ENCODE results near the gene AKR7A3.

AKR7A3 gene

DNA sequence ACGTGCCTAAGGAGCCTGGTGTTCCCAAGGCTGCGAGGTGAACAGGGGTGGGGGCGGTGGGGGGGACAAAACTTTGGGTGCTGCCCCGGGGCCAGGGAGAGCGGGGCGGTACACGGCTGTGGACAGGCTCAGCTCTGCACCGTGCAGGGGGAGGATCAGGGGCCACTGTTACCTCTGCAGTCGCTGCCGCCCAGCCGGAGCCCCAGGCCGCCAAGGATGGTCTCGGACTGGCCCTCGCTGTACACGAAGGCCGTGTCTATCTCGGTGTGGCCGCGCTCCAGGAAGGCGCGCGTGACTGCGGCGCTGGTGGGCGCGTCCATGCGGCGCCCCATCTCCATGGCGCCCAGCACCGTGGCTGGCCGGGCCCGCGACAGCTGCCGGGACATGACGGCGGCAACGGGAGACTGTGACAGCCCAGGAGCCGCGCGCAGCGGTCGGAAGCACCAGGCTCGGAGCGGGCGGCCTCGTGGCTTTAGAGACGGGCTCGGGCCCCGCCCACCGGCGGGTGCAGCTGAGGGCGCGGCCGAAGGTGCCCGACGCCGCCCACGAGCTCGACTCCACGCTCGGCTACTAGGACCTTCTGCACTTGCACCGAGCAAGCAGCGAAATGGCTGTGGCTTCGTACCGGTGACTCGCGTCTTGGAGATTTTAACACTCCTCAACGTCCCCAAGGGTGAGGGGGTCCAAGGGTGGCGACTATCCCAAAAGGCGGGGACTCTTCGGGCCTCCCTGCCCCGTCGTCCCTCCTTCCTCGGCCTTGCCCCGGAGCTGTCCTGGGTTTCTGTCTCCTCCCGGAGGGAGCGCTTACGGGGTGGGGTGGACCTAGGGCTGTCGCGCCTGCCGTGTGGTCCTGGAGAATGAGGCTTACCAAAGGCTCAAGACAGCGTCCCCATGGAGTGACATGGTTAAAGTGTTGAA lies at the start of gene AKR7A3:
Gene AKR7A3 (minus strand): TSS at position 447 of the 918 bp plus-strand sequence. CDS start 61 bp downstream, at position 386.
- DNase-seq = peak; percentile 56

DNA sequence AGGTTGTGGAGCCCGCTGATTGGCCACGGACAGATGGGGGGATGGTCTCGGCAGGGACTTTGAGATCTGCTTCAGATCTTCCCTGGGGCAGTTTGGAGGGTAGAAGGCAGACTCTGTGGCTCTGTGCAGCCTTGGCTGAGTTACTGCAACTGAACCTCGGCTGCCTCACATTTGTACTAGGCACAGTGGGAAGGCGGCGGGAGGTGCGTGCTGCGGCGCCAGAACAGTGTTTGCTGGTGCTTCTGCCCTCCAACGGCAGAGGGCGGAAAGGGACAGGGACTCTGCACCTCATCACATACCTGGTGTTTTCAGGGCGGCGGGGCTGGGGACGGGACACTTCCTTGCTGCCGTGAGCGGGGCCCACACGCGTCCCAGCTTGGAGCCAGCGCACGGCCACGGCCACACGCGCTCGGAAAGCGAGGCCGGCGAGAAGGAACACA lies 49.8 kb upstream of the AKR7A3 start:
- no peak for DNase-seq

DNA sequence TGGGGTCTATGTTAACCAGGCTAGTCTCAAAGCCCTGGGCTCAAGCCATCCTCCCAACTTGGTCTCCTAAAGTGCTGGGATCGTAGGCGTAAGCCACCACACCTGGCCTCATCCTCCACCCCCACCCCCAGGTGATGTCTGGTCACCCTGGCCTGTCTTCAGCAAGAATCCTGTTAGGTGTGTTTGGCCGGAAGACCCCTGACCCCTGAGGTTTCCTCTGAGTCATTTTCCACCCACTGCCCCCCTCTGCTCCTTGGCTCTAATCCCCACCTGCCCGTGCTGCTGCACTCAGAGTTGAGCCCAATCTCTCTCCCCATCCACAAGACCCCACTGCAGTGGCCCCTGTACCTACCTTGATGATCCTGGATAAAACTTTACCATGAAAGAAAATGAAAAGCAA lies 48.7 kb upstream of the AKR7A3 start:
- DNase-seq = no peak

DNA sequence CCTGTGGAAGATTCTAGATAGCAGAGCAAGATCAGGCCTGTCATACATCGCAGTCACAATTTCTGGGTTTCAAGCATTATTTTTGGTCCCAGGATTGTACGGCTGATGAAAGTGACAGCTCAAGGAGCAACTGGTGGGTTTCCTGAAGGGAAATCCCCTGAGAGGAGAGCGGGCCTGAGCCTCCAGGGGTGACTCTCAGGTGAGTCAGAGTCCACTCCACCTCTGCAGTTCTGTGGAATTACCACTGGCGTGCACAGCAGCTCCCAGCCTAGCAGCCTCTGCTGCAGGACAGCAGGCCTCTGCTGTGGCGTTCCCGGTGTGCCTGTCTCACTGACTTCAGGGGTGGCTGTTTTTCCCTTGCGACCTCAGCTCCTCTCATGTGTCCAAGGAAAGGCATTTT lies 48.0 kb upstream of the AKR7A3 start:
- DNase-seq = no peak

GRCh38 chr1:19333587-19334354 lies 45.2 kb upstream of the AKR7A3 start:
- DNase-seq = no peak

DNA sequence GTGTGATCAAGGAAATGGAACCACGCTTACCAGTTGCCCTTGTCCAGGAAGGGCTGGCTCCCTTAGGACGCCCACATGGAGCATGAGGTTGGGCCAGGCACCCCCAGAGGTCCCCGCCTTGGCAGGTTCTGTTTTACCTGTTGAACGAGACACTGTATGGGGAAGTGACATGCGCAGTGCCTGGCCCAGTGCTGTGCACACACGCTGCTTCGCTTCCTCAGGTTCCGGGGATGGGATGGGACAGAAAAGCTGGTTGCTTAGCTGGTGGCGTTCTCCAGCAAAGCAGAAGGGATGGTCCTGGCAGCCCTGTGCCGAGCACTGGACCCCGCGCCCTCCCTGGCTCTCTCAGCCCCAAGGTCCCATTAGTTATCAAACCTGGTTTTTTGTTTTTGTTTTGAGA lies 44.3 kb upstream of the AKR7A3 start:
- no peak for DNase-seq

- DNase-seq = no peak
Observed at GRCh38 chr1:19331262-19331878, 42.8 kb upstream of the AKR7A3 start.

GRCh38 chr1:19330449-19331135 lies 42.0 kb upstream of the AKR7A3 start:
- DNase-seq = no peak

GRCh38 chr1:19329611-19330010 lies 41.0 kb upstream of the AKR7A3 start:
- DNase-seq = no peak

- no peak for DNase-seq
Observed at GRCh38 chr1:19329188-19329587, 40.6 kb upstream of the AKR7A3 start.

DNA sequence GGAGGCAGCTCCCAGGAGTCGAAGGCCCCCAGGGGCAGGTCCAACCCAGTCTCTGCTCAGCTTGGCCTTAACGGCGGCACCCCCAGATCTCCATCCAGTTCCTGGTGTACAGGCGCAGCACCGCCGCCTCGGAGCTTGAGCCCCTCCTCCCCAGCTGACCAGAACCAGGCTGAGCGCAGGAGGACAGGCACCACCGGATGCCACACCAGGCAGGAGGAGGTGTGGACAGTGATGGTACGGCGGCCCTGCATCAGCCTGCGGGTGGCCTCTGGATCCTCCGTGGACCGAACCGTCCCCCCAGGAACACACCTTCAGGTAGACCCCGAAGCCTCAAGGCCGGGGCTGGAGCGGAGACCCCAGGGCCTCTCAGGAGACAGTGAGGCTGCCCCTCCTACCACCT lies 39.9 kb upstream of the AKR7A3 start:
- DNase-seq = no peak

DNA sequence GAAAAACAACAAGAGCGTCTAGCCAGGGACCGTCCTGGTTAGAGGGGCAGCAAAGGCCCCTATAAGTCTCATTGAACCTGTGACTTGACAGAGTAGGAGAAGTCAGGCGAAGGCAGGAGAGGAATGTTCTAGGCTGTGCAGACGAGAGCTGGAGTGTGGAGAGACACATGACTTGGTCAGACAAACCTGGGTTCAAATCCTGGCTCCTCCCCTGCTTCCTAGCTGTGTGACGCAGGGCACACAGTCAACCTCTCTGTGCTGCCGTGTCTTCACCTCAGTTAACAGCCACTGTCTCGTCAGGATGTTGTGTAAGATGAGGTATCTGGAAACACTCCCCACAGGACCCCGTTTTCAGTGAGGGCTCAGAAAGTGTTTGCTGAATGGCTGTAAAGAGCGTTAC lies 39.2 kb upstream of the AKR7A3 start:
- no peak for DNase-seq

DNA sequence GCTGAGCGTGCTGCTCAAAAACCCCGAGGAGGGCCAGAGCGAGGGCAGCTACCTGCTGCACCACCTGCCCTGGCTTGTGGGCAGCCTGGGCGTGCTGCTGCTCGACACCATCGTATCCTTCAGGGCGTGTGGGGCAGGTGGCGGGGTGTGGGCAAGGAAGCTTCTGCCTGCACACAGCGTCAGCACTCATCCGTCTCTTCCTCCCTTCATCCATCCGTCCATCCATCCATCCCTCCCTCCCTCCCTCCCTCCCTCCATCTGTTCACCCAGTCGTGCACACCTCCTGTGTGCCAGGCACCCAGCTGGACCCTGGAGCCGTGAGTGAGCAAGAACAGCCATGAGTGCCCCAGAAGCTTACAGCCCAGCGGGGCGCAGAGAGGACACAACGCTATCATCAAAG lies 38.7 kb upstream of the AKR7A3 start:
- DNase-seq = no peak

DNA sequence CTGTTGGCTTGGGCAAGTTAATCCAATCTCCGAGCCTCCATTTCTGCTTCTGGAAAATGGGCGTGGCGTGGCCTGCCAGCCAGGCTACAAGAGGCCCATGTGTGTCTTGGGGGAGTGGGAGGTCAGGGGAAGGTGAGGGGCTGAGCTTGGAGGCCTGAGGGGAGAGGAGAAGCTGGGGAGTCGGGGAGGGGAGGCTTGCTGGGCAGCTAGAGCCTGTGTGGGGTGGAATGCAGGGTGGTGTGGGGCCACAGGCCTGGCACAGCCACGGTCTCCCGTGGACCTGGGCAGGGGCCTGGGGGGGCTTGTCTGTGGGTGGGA lies 38.1 kb upstream of the AKR7A3 start:
- no peak for DNase-seq

- DNase-seq = no peak
Observed at GRCh38 chr1:19325958-19326747, 37.6 kb upstream of the AKR7A3 start.

DNA sequence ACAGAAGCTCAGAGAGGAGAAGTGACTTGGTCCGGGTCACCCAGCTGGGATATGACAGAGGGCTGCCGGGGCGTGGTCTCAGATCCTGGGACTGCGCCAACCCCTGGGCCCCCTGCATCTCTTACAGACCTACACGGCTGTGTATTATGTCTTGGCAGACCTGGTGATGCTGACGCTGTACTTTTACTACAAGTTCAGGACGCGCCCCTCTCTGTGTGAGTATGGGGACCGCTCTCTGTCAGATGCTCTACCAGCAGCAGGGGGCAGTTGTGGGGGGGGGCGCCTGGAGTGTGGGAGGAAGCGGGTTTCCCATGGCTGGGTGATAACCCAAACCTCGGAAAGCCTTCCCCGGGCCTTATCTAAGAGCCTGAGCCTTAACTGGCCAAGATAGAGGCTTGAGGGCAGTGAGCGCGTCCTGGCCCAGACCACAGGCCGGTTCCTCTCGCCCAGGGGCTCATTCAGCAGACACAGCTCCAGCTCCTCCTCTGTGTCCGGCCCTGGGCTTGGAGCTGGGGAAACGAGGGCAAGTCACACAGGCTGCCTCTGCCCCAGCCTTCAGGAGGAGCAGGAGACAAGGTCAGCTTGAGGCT lies 36.9 kb upstream of the AKR7A3 start:
- DNase-seq = no peak

GRCh38 chr1:19324665-19324990 lies 36.1 kb upstream of the AKR7A3 start:
- DNase-seq = no peak

DNA sequence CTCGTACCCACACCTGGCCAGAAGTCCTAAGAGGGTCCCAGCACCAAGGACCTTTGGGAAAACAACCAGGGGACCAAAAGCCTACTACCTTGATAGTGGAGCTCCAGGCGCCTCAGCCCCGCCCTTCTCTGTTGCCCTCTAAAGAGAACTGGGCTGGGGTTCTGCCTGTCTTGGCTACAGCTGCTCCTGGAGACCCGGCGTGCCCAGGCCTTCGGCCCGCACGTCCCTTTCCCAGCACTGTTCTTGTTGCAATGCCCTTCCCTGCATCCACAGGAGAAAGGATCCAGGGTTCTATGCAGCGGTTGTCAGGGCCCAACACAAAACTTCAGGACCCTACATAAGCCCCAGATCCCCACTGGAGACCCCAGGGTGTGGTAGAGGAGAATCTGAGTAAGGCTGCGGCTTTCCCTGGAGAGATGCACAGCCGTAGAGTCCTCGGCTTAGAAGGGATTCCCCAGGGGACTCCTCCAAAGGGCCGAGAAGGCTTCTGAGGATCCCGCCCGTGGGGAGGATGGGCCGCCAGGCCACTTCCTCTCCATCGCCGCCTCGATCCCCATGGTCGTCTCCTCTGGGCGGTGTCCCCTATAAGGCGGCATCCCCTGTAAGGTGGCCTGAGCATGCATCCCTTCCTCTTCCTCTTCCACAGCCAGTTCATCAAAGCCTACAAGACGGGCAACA lies 35.6 kb upstream of the AKR7A3 start:
- no peak for DNase-seq

DNA sequence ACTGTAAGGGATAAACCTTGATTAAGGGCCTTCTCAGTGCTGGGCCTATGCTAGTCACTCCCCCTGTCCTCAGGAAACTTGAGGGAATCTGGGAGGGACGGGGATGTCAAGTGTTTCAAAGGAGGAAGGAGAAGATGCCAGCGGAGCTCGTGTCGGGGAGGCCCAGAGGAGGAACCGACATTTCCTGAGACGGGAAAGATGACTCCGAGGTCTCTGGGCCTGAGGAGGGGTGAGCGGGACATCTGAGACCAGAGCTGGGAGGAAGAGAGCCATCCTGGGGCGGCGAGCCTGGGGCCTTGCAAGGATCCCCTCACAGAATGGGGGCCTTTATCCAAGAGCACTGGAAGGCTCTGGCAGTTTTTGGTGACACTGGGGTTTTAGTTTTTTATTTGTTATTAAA lies 33.9 kb upstream of the AKR7A3 start:
- no peak for DNase-seq

DNA sequence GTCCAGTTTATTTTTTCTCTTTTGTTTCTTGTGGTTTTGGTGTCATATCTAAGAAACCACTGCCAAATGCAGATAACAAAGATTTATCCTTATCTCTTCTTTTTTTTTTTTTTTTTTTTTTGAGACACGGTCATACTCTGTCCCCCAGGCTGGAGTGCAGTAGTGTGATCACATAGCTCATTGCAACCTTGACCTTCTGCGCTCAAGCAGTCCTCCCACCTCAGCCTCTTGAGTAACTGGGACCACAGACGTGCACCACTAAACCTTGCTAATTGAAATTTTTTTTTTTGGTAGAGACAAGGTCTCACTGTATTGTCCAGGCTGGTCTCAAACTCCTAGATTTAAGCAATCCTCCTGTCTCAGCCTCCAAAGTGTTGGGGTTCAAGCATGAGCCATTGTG lies 32.5 kb upstream of the AKR7A3 start:
- no peak for DNase-seq

DNA sequence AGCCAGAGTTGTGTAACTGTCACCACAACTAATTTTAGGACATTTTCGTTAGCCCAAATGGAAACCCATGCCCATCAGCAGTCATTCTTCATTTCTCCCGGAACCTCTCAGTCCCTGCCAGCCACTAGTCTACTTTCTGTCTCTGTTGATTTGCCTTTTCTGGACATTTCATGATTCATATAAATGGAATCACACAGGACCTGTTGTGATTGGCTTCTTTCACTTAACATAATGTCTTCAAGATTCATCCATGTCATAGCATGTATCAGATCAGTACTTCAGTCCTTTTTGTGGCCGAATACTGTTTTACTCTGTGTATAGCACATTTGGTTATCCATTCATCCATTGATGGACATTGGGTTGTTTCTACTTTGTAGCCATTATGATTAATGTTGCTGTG lies 30.6 kb upstream of the AKR7A3 start:
- DNase-seq = no peak

Data from activated CD4-positive, alpha-beta T cell treated with anti-CD3 and anti-CD28 coated beads, Interleukin-2, amount 50 U/mL, for 1 hour (primary cell).